Small intestine (tissue), 7 donors: ENCODE measurements around the gene VPS13D. TPM values are rescaled to one million over a fixed set of nuclear protein-coding genes. Genes with fewer than 3 reads are reported as not detected.

Experiments used
- DNase-seq, 2 donors: peaks; one replicate each; pipeline versions ENCODE4 v3.0.0 to v3.0.0-alpha.2; 2013
- FAIRE-seq: peaks from 2 replicates; lab custom pipeline; 2012; peaks lifted over from hg19 to GRCh38; lab: Jason Lieb, UNC
- H3K27ac ChIP-seq, 3 donors: one replicate each; pipeline ENCODE4 v1.5.1; 2013; ENCODE audit warnings: low read length in 2 of 3, mild to moderate bottlenecking in 2 of 3, control low read depth in 1 of 3, inconsistent platforms in 1 of 3, low read depth in 1 of 3, moderate library complexity in 1 of 3
- H3K27me3 ChIP-seq, 3 donors: one replicate each; pipeline ENCODE4 v1.6.1; 2013; ENCODE audit warnings: low read length in 3 of 3, inconsistent platforms in 1 of 3; ENCODE audit not compliant: control insufficient read depth in 3 of 3, insufficient read depth in 3 of 3
- H3K36me3 ChIP-seq, 3 donors: one replicate each; pipeline ENCODE4 v1.6.1; 2013; ENCODE audit warnings: low read length in 3 of 3, inconsistent platforms in 1 of 3, low read depth in 1 of 3, mild to moderate bottlenecking in 1 of 3, moderate library complexity in 1 of 3; ENCODE audit not compliant: control insufficient read depth in 3 of 3, insufficient read depth in 2 of 3
- H3K4me1 ChIP-seq, 3 donors: one replicate each; pipeline ENCODE4 v1.6.1; 2013; ENCODE audit warnings: low read length in 2 of 3, inconsistent platforms in 1 of 3, low read depth in 1 of 3, mild to moderate bottlenecking in 1 of 3, moderate library complexity in 1 of 3; ENCODE audit not compliant: control insufficient read depth in 3 of 3, insufficient read depth in 2 of 3
- H3K4me3 ChIP-seq, 3 donors: one replicate each; pipeline ENCODE4 v1.5.1; 2013; ENCODE audit warnings: low read length in 3 of 3, control low read depth in 1 of 3, inconsistent platforms in 1 of 3, low read depth in 1 of 3, mild to moderate bottlenecking in 1 of 3, moderate library complexity in 1 of 3
- H3K9me3 ChIP-seq, 2 donors: one replicate each; pipeline ENCODE4 v1.6.1; 2013; ENCODE audit warnings: low read depth in 1 of 2, low read length in 1 of 2; ENCODE audit not compliant: control insufficient read depth in 2 of 2, insufficient read depth in 1 of 2
- WGBS, 3 donors: extraction: QIAGEN DNeasy Blood & Tissue Kit; methylation state at CpG; one replicate each; pipeline ENCODE4 v1.1.7; 2013; 5-methylcytosine and 5-hydroxymethylcytosine counted together
- polyA plus RNA-seq, 4 donors: library from polyadenylated mRNA; stranded (reverse) in 3 of 4; unstranded in 1 of 4; fragments of 200-250 nt in 3 of 4; fragments of 120-200 nt in 1 of 4; gene quantifications; one replicate each; pipeline versions ENCODE4 v1.2.1 to v1.2.3, GENCODE V29; 2013
- donor health status: healthy with polysubstance abuse.
- donor health status: control.
- donor health status: control.
- donor health status: Bipolar disorder and iron deficiency.
- donor health status: healthy.

The VPS13D gene
- polyA plus RNA-seq, 4 donors, result 15.9 to 21.5 (median 17.7) TPM

DNA sequence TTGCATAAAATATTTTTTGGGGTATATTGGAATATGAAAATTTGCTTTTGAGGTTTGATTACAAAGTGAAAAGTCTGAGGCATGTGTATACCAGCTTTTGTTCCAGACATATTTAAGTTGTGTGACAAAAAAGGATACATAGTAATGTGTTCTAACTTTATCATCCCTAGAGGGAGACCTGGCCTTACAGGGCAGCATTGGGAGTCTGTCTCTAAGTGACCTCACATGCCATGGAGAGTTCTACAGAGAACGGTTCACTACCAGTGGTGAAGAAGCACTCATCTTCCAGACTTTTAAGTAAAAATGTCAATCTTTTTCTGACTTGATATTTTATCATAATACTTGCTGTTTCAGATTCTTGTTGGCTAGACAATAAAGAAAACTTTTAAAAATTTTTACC, 61.0 kb downstream of the VPS13D start:
- WGBS, 3 donors, result 85 to 97% (median 95%) methylated on average over 1 of the region's 1 CpG
- no peak for DNase-seq
- no peaks in the 10 kb centered on the region for H3K27me3 ChIP-seq
- FAIRE-seq, result no peak
- H3K27ac ChIP-seq, result no peak overlapping the region
- no peak overlapping the region for H3K4me3 ChIP-seq
- H3K9me3 ChIP-seq, result no peaks in the 10 kb centered on the region
- H3K4me1 ChIP-seq, result no peaks in the 10 kb centered on the region
- peaks cover 2 to 34% (median 12%) of the 10 kb centered on the region in 3 donors for H3K36me3 ChIP-seq

DNA sequence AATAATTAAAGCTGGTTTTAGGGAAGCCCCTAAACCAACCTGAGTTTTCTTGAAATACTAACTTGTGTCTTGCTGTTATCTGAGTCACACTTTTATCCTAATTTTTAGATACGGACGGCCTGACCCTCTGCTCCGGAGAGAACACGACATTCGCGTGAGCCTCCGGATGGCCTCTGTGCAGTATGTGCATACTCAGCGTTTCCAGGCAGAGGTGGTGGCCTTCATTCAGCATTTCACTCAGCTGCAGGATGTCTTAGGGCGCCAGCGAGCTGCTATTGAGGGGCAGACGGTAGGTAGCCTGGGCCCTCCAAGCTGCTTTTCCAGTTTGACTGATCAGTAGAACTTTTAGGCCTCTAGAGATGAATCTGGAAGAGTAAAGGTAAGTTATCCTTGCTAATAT, 63.6 kb downstream of the VPS13D start:
- Histone ChIP-seq H3K4me3 (no peak overlapping the region), H3K9me3 (no peaks in the 10 kb centered on the region), H3K36me3 (peaks cover 2 to 35% (median 10%) of the 10 kb centered on the region in 3 donors), H3K27me3 (no peaks in the 10 kb centered on the region), H3K4me1 (no peaks in the 10 kb centered on the region), H3K27ac (no peak overlapping the region)
- FAIRE-seq (no peak), DNase-seq (no peak)
- 92 to 97% (median 94%) methylated on average over 11 of the region's 11 CpGs for WGBS, 3 donors

- no peaks in the 10 kb centered on the region for H3K9me3 ChIP-seq
- H3K27ac ChIP-seq, result no peak overlapping the region
- 79 to 95% (median 92%) methylated on average over 3 of the region's 3 CpGs for WGBS, 3 donors
- no peak for DNase-seq
- no peaks in the 10 kb centered on the region for H3K4me1 ChIP-seq
- no peaks in the 10 kb centered on the region for H3K27me3 ChIP-seq
- FAIRE-seq, result no peak
- no peak overlapping the region for H3K4me3 ChIP-seq
- peaks cover 3 to 34% (median 10%) of the 10 kb centered on the region in 3 donors for H3K36me3 ChIP-seq
Observed at GRCh38 chr1:12294076-12294475, 64.2 kb downstream of the VPS13D start.

DNA sequence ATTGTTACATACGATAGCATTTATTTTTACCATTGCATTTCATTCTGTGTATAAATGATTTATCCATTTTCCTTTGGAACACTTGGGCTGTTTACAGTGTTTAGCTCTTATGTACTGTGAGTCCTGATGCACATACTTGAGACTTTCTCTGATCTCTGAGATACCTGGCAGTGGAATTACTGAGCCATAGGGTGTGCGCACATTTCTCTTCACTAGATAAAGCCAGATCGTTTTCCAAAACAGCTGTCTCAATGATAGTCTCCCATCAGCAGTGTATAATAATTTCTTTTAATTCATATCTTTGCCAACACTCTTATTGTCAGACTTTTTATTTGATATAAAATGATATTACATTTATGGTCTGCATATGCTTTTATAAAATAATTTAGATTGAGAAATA, 66.2 kb downstream of the VPS13D start:
- 80 to 85% (median 81%) methylated on average over 3 of the region's 3 CpGs for WGBS, 3 donors
- FAIRE-seq, result no peak
- H3K4me3 ChIP-seq, result no peak overlapping the region
- DNase-seq, result no peak
- peaks cover 8 to 35% (median 13%) of the 10 kb centered on the region in 3 donors for H3K36me3 ChIP-seq
- H3K4me1 ChIP-seq, result no peaks in the 10 kb centered on the region
- no peaks in the 10 kb centered on the region for H3K9me3 ChIP-seq
- no peaks in the 10 kb centered on the region for H3K27me3 ChIP-seq
- no peak overlapping the region for H3K27ac ChIP-seq

DNA sequence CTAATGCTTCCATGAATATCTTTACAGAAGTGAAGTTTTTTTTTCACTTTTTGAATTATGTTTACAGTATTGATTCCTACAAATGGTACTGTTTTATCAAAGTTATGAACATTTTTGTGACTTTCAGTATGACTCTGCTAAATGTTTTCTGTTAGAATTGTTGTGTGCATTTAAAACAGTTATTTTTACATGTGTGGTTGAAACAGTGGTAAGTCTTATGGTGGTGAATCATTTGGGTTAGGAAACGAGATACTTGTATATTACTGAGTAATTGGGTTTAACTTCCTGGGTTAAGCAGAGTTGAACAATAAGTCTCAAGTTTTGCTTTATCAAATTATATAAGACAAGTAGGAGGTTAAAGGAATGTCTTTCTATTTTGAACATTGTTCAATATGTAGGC, 66.8 kb downstream of the VPS13D start:
- Histone ChIP-seq H3K4me3 (no peak overlapping the region), H3K27me3 (no peaks in the 10 kb centered on the region), H3K9me3 (no peaks in the 10 kb centered on the region), H3K36me3 (peaks cover 8 to 35% (median 8%) of the 10 kb centered on the region in 3 donors), H3K4me1 (no peaks in the 10 kb centered on the region), H3K27ac (no peak overlapping the region)
- no peak for DNase-seq
- WGBS, 3 donors, result 58 to 71% (median 61%) methylated on average over 1 of the region's 1 CpG
- FAIRE-seq, result no peak

- WGBS, 3 donors, result 86 to 93% (median 90%) methylated on average over 4 of the region's 4 CpGs
- DNase-seq (no peak), FAIRE-seq (no peak)
- Histone ChIP-seq H3K4me1 (no peaks in the 10 kb centered on the region), H3K27ac (no peak overlapping the region), H3K27me3 (no peaks in the 10 kb centered on the region), H3K36me3 (peaks cover 10 to 24% (median 14%) of the 10 kb centered on the region in 3 donors), H3K4me3 (no peak overlapping the region), H3K9me3 (no peaks in the 10 kb centered on the region)
Observed at GRCh38 chr1:12300706-12301105, 70.9 kb downstream of the VPS13D start.

- Histone ChIP-seq H3K27ac (no peak overlapping the region), H3K27me3 (no peaks in the 10 kb centered on the region), H3K4me3 (peak overlapping the region in 1 of 3 donors; percentile 2), H3K4me1 (no peaks in the 10 kb centered on the region), H3K9me3 (peaks cover 0 to 3% of the 10 kb centered on the region in 2 donors), H3K36me3 (peaks cover 10 to 29% (median 14%) of the 10 kb centered on the region in 3 donors)
- WGBS, 3 donors, result 75 to 81% (median 76%) methylated on average over 8 of the region's 8 CpGs
- FAIRE-seq (no peak), DNase-seq (no peak)
Observed at GRCh38 chr1:12301518-12302237, 71.8 kb downstream of the VPS13D start.

DNA sequence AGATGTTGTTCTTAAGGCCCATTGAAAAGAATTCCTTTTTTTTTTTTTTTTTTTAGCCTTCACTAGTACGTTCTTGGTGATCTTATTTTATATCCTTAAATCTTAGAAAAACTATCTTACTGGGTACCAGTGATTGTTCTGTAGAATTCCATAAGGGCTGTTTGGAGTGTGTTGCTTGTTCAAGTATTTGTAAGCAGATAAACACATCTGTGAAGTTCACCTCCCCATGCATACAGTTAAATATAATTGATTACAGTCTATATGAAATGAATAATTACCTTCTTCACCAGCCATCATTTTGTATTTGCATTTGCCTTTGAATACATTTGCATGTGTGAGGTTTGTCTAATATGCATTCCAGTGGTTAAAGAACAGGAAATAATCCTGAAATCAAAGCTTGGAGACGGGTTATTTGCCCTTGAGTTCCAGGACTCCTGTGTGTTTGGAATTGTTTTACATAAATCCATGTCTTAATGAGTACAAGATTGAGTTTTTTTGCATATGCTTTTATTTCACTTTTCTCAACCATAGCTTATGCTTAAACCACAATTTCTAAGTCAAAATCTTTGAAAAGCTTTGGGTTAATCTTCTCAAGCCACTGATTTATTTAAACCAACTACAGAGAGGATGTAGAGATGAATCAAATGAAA, 73.1 kb downstream of the VPS13D start:
- 68 to 87% (median 86%) methylated on average over 2 of the region's 2 CpGs for WGBS, 3 donors
- Histone ChIP-seq H3K27me3 (no peaks in the 10 kb centered on the region), H3K36me3 (peaks cover 10 to 38% (median 17%) of the 10 kb centered on the region in 3 donors), H3K27ac (no peak overlapping the region), H3K4me3 (no peak overlapping the region), H3K9me3 (peaks cover 0 to 3% of the 10 kb centered on the region in 2 donors), H3K4me1 (no peaks in the 10 kb centered on the region)
- FAIRE-seq (no peak), DNase-seq (no peak)
